Occipital lobe (tissue), 2 donors: ENCODE data around the gene KCNH8. TPM values are rescaled to one million over a fixed set of nuclear protein-coding genes. Genes with fewer than 3 reads are reported as not detected.

Experiments
- DNase-seq: peaks from one replicate; lab custom pipeline; 2025; lab: John Stamatoyannopoulos, UW
- total RNA-seq: library from RNA; depleted of rRNA; stranded (reverse); fragments of >200 nt; gene quantifications from one replicate; pipeline ENCODE4 v1.2.3, GENCODE V29; 2014

Gene KCNH8
- total RNA-seq, 1 donor from 2014 or later, result 13.1 TPM

GRCh38 chr3:19363071-19363470 lies 214.8 kb downstream of the KCNH8 start:
- DNase-seq, result no peak

GRCh38 chr3:19364148-19364547 lies 215.8 kb downstream of the KCNH8 start:
- DNase-seq, result no peak

GRCh38 chr3:19365471-19365870 lies 217.2 kb downstream of the KCNH8 start:
- DNase-seq, result no peak

- DNase-seq, result no peak
These were observed 236.6 kb downstream of the KCNH8 start for GRCh38 chr3:19384868-19385267.

GRCh38 chr3:19392150-19392549 lies 243.8 kb downstream of the KCNH8 start:
- DNase-seq, result no peak

GRCh38 chr3:19394946-19395345 lies 246.6 kb downstream of the KCNH8 start:
- DNase-seq, result no peak

- DNase-seq, result no peak
These were observed 248.4 kb downstream of the KCNH8 start for GRCh38 chr3:19396726-19397125.

GRCh38 chr3:19399356-19399755 lies 251.0 kb downstream of the KCNH8 start:
- DNase-seq, result no peak

- no peak for DNase-seq
These were observed 251.5 kb downstream of the KCNH8 start for GRCh38 chr3:19399836-19400235.

- no peak for DNase-seq
These were observed 271.8 kb downstream of the KCNH8 start for GRCh38 chr3:19420159-19420558.

GRCh38 chr3:19425825-19426224 lies 277.5 kb downstream of the KCNH8 start:
- DNase-seq, result no peak

- no peak for DNase-seq
These were observed 279.3 kb downstream of the KCNH8 start for GRCh38 chr3:19427422-19428149.

GRCh38 chr3:19428729-19429128 lies 280.4 kb downstream of the KCNH8 start:
- no peak for DNase-seq

GRCh38 chr3:19432669-19433068 lies 284.4 kb downstream of the KCNH8 start:
- no peak for DNase-seq

GRCh38 chr3:19436746-19437145 lies 288.4 kb downstream of the KCNH8 start:
- DNase-seq, result no peak

- no peak for DNase-seq
These were observed 291.6 kb downstream of the KCNH8 start for GRCh38 chr3:19439944-19440343.

GRCh38 chr3:19446138-19446537 lies 297.8 kb downstream of the KCNH8 start:
- DNase-seq, result no peak

GRCh38 chr3:19446687-19447086 lies 298.4 kb downstream of the KCNH8 start:
- no peak for DNase-seq

GRCh38 chr3:19455546-19455945 lies 307.2 kb downstream of the KCNH8 start:
- no peak for DNase-seq

- no peak for DNase-seq
These were observed 308.4 kb downstream of the KCNH8 start for GRCh38 chr3:19456738-19457137.

GRCh38 chr3:19457449-19457848 lies 309.1 kb downstream of the KCNH8 start:
- DNase-seq, result no peak

GRCh38 chr3:19467761-19468160 lies 319.5 kb downstream of the KCNH8 start:
- no peak for DNase-seq

GRCh38 chr3:19471138-19471537 lies 322.8 kb downstream of the KCNH8 start:
- no peak for DNase-seq
